Right cardiac atrium (tissue), 5 donors: ENCODE data around the gene POLQ. TPM values are rescaled to one million over a fixed set of nuclear protein-coding genes. Genes with fewer than 3 reads are reported as not detected.

Source experiments
- polyA plus RNA-seq: library from polyadenylated mRNA; stranded (reverse); fragments of 200-250 nt; gene quantifications from one replicate; pipeline ENCODE4 v1.2.3, GENCODE V29; 2013
- total RNA-seq, 4 donors: library from RNA; stranded (reverse); fragmentation: NEBNext Ultra II Directional; extraction: Animal tissue kit (Norgen Biotek cat#: 25700); gene quantifications; one replicate each; pipeline ENCODE4 v1.2.1, GENCODE V29; 2021
- donor health status: healthy with polysubstance abuse.
- donor health status: DM: no; HTN: yes; CAD: no.
- donor health status: DM: no; HTN: no; CAD: no.
- donor health status: DM: no; HTN: yes; CAD: no; lungs with severe emphysema.
- donor health status: DM: yes; HTN: yes; CAD: no.

The POLQ gene
- total and polyA plus RNA-seq, 5 donors, result 0.16 to 0.89 (median 0.68) TPM

Other genes starting within 250 kb of the POLQ start
- gene ARGFX, start 22.0 kb upstream of the POLQ start, total RNA-seq, result not detected
- gene ARGFX, start 22.0 kb upstream of the POLQ start, polyA plus RNA-seq, result not detected
- gene FBXO40, start 47.4 kb upstream of the POLQ start, total RNA-seq, result 100 to 1,000 TPM; 125 to 258 (median 212) TPM
- gene FBXO40, start 47.4 kb upstream of the POLQ start, polyA plus RNA-seq, result 72.1 TPM
- 10 to 100 TPM; 19.9 to 25.9 (median 23.1) TPM for gene HCLS1, start 114.9 kb upstream of the POLQ start, total RNA-seq
- gene HCLS1, start 114.9 kb upstream of the POLQ start, polyA plus RNA-seq, result 12.3 TPM
- 10 to 100 TPM; 52.8 to 60.8 (median 58.4) TPM for gene GOLGB1, start 203.8 kb upstream of the POLQ start, total RNA-seq
- gene GOLGB1, start 203.8 kb upstream of the POLQ start, polyA plus RNA-seq, result 19.8 TPM